GM19438 (cell line): ENCODE measurements around the gene GRIK4.
A peak's percentile ranks its signal among the peaks of the same experiment; 100 is the strongest.

Source experiments
- ATAC-seq: cut with Tn5 transposase; IDR thresholded peaks from one replicate; pipeline ENCODE4 v1.9.1; 2021; ENCODE audit warnings: low read depth; ENCODE audit not compliant: unreplicated experiment

The GRIK4 gene

GRCh38 chr11:120890609-120891320 lies 379.2 kb downstream of the GRIK4 start:
- no peak for ATAC-seq

GRCh38 chr11:120893440-120894201 lies 382.1 kb downstream of the GRIK4 start:
- ATAC-seq = peak; percentile 81

GRCh38 chr11:120894202-120894985 lies 382.8 kb downstream of the GRIK4 start:
- no peak for ATAC-seq

GRCh38 chr11:120896687-120897086 lies 385.1 kb downstream of the GRIK4 start:
- no peak for ATAC-seq

GRCh38 chr11:120898568-120898967 lies 387.0 kb downstream of the GRIK4 start:
- no peak for ATAC-seq

- no peak for ATAC-seq
These were observed 388.2 kb downstream of the GRIK4 start for GRCh38 chr11:120899720-120900119.

GRCh38 chr11:120900643-120901042 lies 389.1 kb downstream of the GRIK4 start:
- ATAC-seq = no peak

GRCh38 chr11:120903686-120904085 lies 392.1 kb downstream of the GRIK4 start:
- no peak for ATAC-seq

- no peak for ATAC-seq
These were observed 392.6 kb downstream of the GRIK4 start for GRCh38 chr11:120904116-120904515.

- no peak for ATAC-seq
These were observed 395.2 kb downstream of the GRIK4 start for GRCh38 chr11:120906766-120907165.

- no peak for ATAC-seq
These were observed 396.4 kb downstream of the GRIK4 start for GRCh38 chr11:120907971-120908370.

GRCh38 chr11:120908461-120909181 lies 397.1 kb downstream of the GRIK4 start:
- ATAC-seq = no peak

- no peak for ATAC-seq
These were observed 398.3 kb downstream of the GRIK4 start for GRCh38 chr11:120909676-120910416.

- no peak for ATAC-seq
These were observed 400.4 kb downstream of the GRIK4 start for GRCh38 chr11:120911943-120912342.

GRCh38 chr11:120912504-120912903 lies 401.0 kb downstream of the GRIK4 start:
- ATAC-seq = no peak

- no peak for ATAC-seq
These were observed 401.4 kb downstream of the GRIK4 start for GRCh38 chr11:120912915-120913314.

GRCh38 chr11:120914021-120914420 lies 402.5 kb downstream of the GRIK4 start:
- ATAC-seq = no peak

- no peak for ATAC-seq
These were observed 403.1 kb downstream of the GRIK4 start for GRCh38 chr11:120914601-120915000.

- no peak for ATAC-seq
These were observed 406.2 kb downstream of the GRIK4 start for GRCh38 chr11:120917559-120918239.
